Neural cell (in vitro differentiated cells): ENCODE measurements around the gene KLHL2. TPM values are rescaled to one million over a fixed set of nuclear protein-coding genes. Genes with fewer than 3 reads are reported as not detected.

Experiments used
- H2AFZ ChIP-seq: fragments of 200-600, 300-800 bp; sonication (generic), shearing (Covaris generic); 2 replicates; pipeline ENCODE4 v1.6.0; 2014; ENCODE audit warnings: low read depth, mild to moderate bottlenecking, antibody characterized with exemption, low read length, moderate library complexity
- H3F3A ChIP-seq: fragments of 200-600 bp; shearing (Covaris generic); 2 replicates; pipeline ENCODE4 v1.6.1; 2016; ENCODE audit warnings: mild to moderate bottlenecking, moderate library complexity, mixed read lengths, antibody characterized with exemption, low read length; ENCODE audit not compliant: insufficient read depth, poor library complexity, severe bottlenecking
- H3K27ac ChIP-seq: fragments of 200-600, 300-800 bp; sonication (generic), shearing (Covaris generic); 2 replicates; pipeline ENCODE4 v1.5.1; 2014; ENCODE audit warnings: mild to moderate bottlenecking, low read length, moderate library complexity
- H3K27me3 ChIP-seq: fragments of 300-800, 200-600 bp; sonication (generic), shearing (Covaris generic); 2 replicates; pipeline ENCODE4 v1.6.0; 2014; ENCODE audit warnings: mild to moderate bottlenecking, low read depth, low read length, moderate library complexity; ENCODE audit not compliant: insufficient read depth
- H3K36me3 ChIP-seq: fragments of 300-800, 200-600 bp; sonication (generic), shearing (Covaris generic); 2 replicates; pipeline ENCODE4 v1.5.1; 2014; ENCODE audit warnings: mild to moderate bottlenecking, antibody characterized with exemption, low read length, moderate library complexity; ENCODE audit not compliant: insufficient read depth
- H3K4me2 ChIP-seq: fragments of 300-800, 200-600 bp; sonication (generic), shearing (Covaris generic); 2 replicates; pipeline ENCODE4 v1.6.0; 2014; ENCODE audit warnings: mild to moderate bottlenecking, low read length
- H3K4me3 ChIP-seq: fragments of 300-800, 200-600 bp; sonication (generic), shearing (Covaris generic); 2 replicates; pipeline ENCODE4 v1.5.1; 2014; ENCODE audit warnings: mild to moderate bottlenecking, low read length, moderate library complexity
- H3K79me2 ChIP-seq: fragments of 200-600 bp; shearing (Covaris generic); replicated peaks from 2 replicates; pipeline ENCODE4 v1.6.0; 2014; ENCODE audit warnings: mild to moderate bottlenecking, low read length, moderate library complexity; ENCODE audit not compliant: insufficient read depth
- H3K9ac ChIP-seq: fragments of 300-800, 200-600 bp; sonication (generic), shearing (Covaris generic); 2 replicates; pipeline ENCODE4 v1.6.1; 2016; ENCODE audit warnings: mild to moderate bottlenecking, low read length, mixed read lengths
- H3K9me2 ChIP-seq: fragments of 200-600 bp; shearing (Covaris generic); 2 replicates; pipeline ENCODE4 v1.6.1; 2016; ENCODE audit warnings: mild to moderate bottlenecking, low read length, mixed read lengths; ENCODE audit not compliant: insufficient read depth
- H3K9me3 ChIP-seq: fragments of 200-600, 300-800 bp; sonication (generic), shearing (Covaris generic); 2 replicates; pipeline ENCODE4 v1.6.1; 2016; ENCODE audit warnings: mild to moderate bottlenecking, mixed run types, low read length, moderate library complexity, mixed read lengths
- H4K20me1 ChIP-seq: fragments of 200-600 bp; shearing (Covaris generic); 2 replicates; pipeline ENCODE4 v1.6.1; 2016; ENCODE audit warnings: mild to moderate bottlenecking, mixed run types; ENCODE audit not compliant: insufficient read depth
- EP300 ChIP-seq: fragments of 450-650 bp; conservative IDR thresholded peaks from 2 replicates; pipeline ENCODE4 v1.6.1; 2014; ENCODE audit warnings: antibody characterized with exemption, mild to moderate bottlenecking, moderate library complexity; ENCODE audit not compliant: poor library complexity, severe bottlenecking
- EZH2 ChIP-seq: fragments of 200-600, 300-800 bp; shearing (Covaris generic), sonication (generic); IDR thresholded peaks from 2 replicates; pipeline ENCODE4 v1.6.1; 2014; ENCODE audit warnings: antibody characterized with exemption, low read length, borderline replicate concordance, mild to moderate bottlenecking; ENCODE audit not compliant: insufficient read depth, poor library complexity, severe bottlenecking
- MXI1 ChIP-seq: fragments of 450-650 bp; conservative IDR thresholded peaks from 2 replicates; pipeline ENCODE4 v1.6.1; 2014; ENCODE audit warnings: antibody characterized with exemption, mild to moderate bottlenecking; ENCODE audit not compliant: poor library complexity, severe bottlenecking
- POLR2AphosphoS5 ChIP-seq: IDR thresholded peaks from 2 replicates; pipeline ENCODE4 v1.6.1; 2012
- RAD21 ChIP-seq: fragments of 450-650 bp; conservative IDR thresholded peaks from 2 replicates; pipeline ENCODE4 v1.6.1; 2014; ENCODE audit warnings: antibody characterized with exemption, mild to moderate bottlenecking, moderate library complexity
- SMC3 ChIP-seq: fragments of 450-650 bp; conservative IDR thresholded peaks from 2 replicates; pipeline ENCODE4 v1.6.1; 2014; ENCODE audit warnings: antibody characterized with exemption, mild to moderate bottlenecking, moderate library complexity; ENCODE audit not compliant: poor library complexity
- TAF1 ChIP-seq: IDR thresholded peaks from 2 replicates; pipeline ENCODE4 v1.6.1; 2012; ENCODE audit warnings: low read depth
- polyA plus RNA-seq: library from polyadenylated mRNA; depleted of rRNA; stranded (reverse); fragments of >200 nt; gene quantifications from 2 replicates; pipeline ENCODE4 v1.2.3, GENCODE V29; 2014
- TF ChIP-seq, protein P1 (sequence below): IDR thresholded peaks from 2 replicates; pipeline ENCODE4 v1.6.1; 2012; ENCODE audit warnings: borderline replicate concordance
- TF ChIP-seq, protein P2 (sequence below): fragments of 450-650 bp; IDR thresholded peaks from 2 replicates; pipeline ENCODE4 v1.5.1; 2014; ENCODE audit warnings: antibody characterized with exemption, mild to moderate bottlenecking, moderate library complexity; ENCODE audit not compliant: poor library complexity, severe bottlenecking

Gene KLHL2
- polyA plus RNA-seq, 1 donor from 2014 or later, result 42.8 TPM

- H4K20me1 ChIP-seq, result peaks cover 15% of the 10 kb centered on the region
- H3K9me2 ChIP-seq, result no peaks in the 10 kb centered on the region
- TF ChIP-seq, protein P1, sequence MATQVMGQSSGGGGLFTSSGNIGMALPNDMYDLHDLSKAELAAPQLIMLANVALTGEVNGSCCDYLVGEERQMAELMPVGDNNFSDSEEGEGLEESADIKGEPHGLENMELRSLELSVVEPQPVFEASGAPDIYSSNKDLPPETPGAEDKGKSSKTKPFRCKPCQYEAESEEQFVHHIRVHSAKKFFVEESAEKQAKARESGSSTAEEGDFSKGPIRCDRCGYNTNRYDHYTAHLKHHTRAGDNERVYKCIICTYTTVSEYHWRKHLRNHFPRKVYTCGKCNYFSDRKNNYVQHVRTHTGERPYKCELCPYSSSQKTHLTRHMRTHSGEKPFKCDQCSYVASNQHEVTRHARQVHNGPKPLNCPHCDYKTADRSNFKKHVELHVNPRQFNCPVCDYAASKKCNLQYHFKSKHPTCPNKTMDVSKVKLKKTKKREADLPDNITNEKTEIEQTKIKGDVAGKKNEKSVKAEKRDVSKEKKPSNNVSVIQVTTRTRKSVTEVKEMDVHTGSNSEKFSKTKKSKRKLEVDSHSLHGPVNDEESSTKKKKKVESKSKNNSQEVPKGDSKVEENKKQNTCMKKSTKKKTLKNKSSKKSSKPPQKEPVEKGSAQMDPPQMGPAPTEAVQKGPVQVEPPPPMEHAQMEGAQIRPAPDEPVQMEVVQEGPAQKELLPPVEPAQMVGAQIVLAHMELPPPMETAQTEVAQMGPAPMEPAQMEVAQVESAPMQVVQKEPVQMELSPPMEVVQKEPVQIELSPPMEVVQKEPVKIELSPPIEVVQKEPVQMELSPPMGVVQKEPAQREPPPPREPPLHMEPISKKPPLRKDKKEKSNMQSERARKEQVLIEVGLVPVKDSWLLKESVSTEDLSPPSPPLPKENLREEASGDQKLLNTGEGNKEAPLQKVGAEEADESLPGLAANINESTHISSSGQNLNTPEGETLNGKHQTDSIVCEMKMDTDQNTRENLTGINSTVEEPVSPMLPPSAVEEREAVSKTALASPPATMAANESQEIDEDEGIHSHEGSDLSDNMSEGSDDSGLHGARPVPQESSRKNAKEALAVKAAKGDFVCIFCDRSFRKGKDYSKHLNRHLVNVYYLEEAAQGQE, result no peak
- no peak for TF ChIP-seq POLR2AphosphoS5
- TF ChIP-seq EZH2, result no peak
- TF ChIP-seq, protein P2, sequence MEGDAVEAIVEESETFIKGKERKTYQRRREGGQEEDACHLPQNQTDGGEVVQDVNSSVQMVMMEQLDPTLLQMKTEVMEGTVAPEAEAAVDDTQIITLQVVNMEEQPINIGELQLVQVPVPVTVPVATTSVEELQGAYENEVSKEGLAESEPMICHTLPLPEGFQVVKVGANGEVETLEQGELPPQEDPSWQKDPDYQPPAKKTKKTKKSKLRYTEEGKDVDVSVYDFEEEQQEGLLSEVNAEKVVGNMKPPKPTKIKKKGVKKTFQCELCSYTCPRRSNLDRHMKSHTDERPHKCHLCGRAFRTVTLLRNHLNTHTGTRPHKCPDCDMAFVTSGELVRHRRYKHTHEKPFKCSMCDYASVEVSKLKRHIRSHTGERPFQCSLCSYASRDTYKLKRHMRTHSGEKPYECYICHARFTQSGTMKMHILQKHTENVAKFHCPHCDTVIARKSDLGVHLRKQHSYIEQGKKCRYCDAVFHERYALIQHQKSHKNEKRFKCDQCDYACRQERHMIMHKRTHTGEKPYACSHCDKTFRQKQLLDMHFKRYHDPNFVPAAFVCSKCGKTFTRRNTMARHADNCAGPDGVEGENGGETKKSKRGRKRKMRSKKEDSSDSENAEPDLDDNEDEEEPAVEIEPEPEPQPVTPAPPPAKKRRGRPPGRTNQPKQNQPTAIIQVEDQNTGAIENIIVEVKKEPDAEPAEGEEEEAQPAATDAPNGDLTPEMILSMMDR, result no peak
- TF ChIP-seq SMC3, result no peak
- no peak for TF ChIP-seq EP300
- peak overlapping the region; percentile 75 for H3K4me3 ChIP-seq
- peak overlapping the region; percentile 96 for H3K27ac ChIP-seq
- no peaks in the 10 kb centered on the region for H3K36me3 ChIP-seq
- H3K79me2 ChIP-seq, result peaks cover 80% of the 10 kb centered on the region
- H3K4me2 ChIP-seq, result peak overlapping the region; percentile 79
- peak overlapping the region; percentile 0 for H3K9ac ChIP-seq
- no peaks in the 10 kb centered on the region for H3K27me3 ChIP-seq
- no peaks in the 10 kb centered on the region for H3K9me3 ChIP-seq
- H2AFZ ChIP-seq, result no peak overlapping the region
- H3F3A ChIP-seq, result peaks cover 14% of the 10 kb centered on the region
Measured at GRCh38 chr4:165330666-165331065, 123.3 kb downstream of the KLHL2 start.

GRCh38 chr4:165331359-165331758 is 124.0 kb downstream of the KLHL2 start:
- peaks cover 87% of the 10 kb centered on the region for H3K79me2 ChIP-seq
- peak overlapping the region; percentile 79 for H3K4me2 ChIP-seq
- H3K9ac ChIP-seq, result peak overlapping the region; percentile 50
- H2AFZ ChIP-seq, result no peak overlapping the region
- H3K27ac ChIP-seq, result peak overlapping the region; percentile 96
- H3K36me3 ChIP-seq, result no peaks in the 10 kb centered on the region
- H3K4me3 ChIP-seq, result peak overlapping the region; percentile 75
- no peaks in the 10 kb centered on the region for H3K9me3 ChIP-seq
- TF ChIP-seq SMC3, result no peak
- TF ChIP-seq EP300, result no peak
- no peak for TF ChIP-seq POLR2AphosphoS5
- TF ChIP-seq, protein P1, result no peak
- TF ChIP-seq TAF1, result no peak
- TF ChIP-seq RAD21, result no peak
- TF ChIP-seq MXI1, result no peak
- no peak for TF ChIP-seq EZH2
- TF ChIP-seq, protein P2, result no peak
- H4K20me1 ChIP-seq, result peaks cover 15% of the 10 kb centered on the region
- H3F3A ChIP-seq, result peaks cover 14% of the 10 kb centered on the region
- H3K9me2 ChIP-seq, result no peaks in the 10 kb centered on the region
- no peaks in the 10 kb centered on the region for H3K27me3 ChIP-seq
